Heart right ventricle (tissue), 16 donors: ENCODE measurements around the gene PLXNB3. TPM values are rescaled to one million over a fixed set of nuclear protein-coding genes. Genes with fewer than 3 reads are reported as not detected.

Source experiments
- ATAC-seq, 8 donors: fragments of 200-7000 bp; cut with Tn5 transposase; one replicate each; pipeline ENCODE4 v1.9.1; 2020; ENCODE audit warnings: mild to moderate bottlenecking in 8 of 8, moderate library complexity in 8 of 8, moderate number of reproducible peaks in 1 of 8
- DNase-seq, 2 donors: peaks; one replicate each; pipeline ENCODE4 v3.0.0-alpha.2; 2020
- H3K27ac ChIP-seq, 10 donors: fragments of 200-600 bp; sonication (generic) in 2 of 10; one replicate each; pipeline versions ENCODE4 v1.5.0 to v1.8.0; 2020 to 2022; ENCODE audit warnings: mild to moderate bottlenecking in 3 of 10
- H3K27me3 ChIP-seq, 7 donors: fragments of 200-600 bp; one replicate each; pipeline ENCODE4 v1.8.0; 2021 to 2022; ENCODE audit warnings: mild to moderate bottlenecking in 2 of 7
- H3K36me3 ChIP-seq, 9 donors: fragments of 200-600 bp; sonication (generic) in 1 of 9; one replicate each; pipeline versions ENCODE4 v1.5.0 to v1.8.0; 2020 to 2022; ENCODE audit warnings: mild to moderate bottlenecking in 2 of 9
- H3K4me1 ChIP-seq, 9 donors: fragments of 200-600 bp; sonication (generic) in 1 of 9; one replicate each; pipeline versions ENCODE4 v1.5.0 to v1.8.0; 2020 to 2022; ENCODE audit warnings: mild to moderate bottlenecking in 4 of 9
- H3K4me3 ChIP-seq, 10 donors: fragments of 200-600 bp; sonication (generic) in 2 of 10; one replicate each; pipeline versions ENCODE4 v1.5.0 to v1.8.0; 2020 to 2022; ENCODE audit warnings: mild to moderate bottlenecking in 7 of 10, moderate library complexity in 2 of 10
- H3K9me3 ChIP-seq, 11 donors: fragments of 200-600 bp in 10 of 11; sonication (generic) in 2 of 11; one replicate each; pipeline versions ENCODE4 v1.5.0 to v1.8.0; 2013 to 2022; ENCODE audit warnings: mild to moderate bottlenecking in 2 of 11, control low read depth in 1 of 11, moderate library complexity in 1 of 11
- CTCF ChIP-seq, 9 donors: fragments of 200-600 bp; sonication (generic) in 2 of 9; IDR thresholded peaks; one replicate each; pipeline versions ENCODE4 v1.5.0 to v1.8.0; 2021 to 2022; ENCODE audit warnings: antibody characterized with exemption in 9 of 9, mild to moderate bottlenecking in 5 of 9, moderate library complexity in 1 of 9
- WGBS, 2 donors: extraction: QIAGEN DNeasy Blood & Tissue Kit; methylation state at CpG; one replicate each; pipeline ENCODE4 v1.1.7; 2013; ENCODE audit warnings: inconsistent platforms in 1 of 2; 5-methylcytosine and 5-hydroxymethylcytosine counted together
- intact Hi-C, 10 donors: fragments of 100-400 bp; cut with DNase I; formaldehyde crosslinking; loops; one replicate each; pipeline versions ENCODE4 v1.11.1 to v1.14.2; 2022
- polyA plus RNA-seq, 2 donors: library from polyadenylated mRNA; stranded (reverse); fragments of 200-250 nt; gene quantifications; one replicate each; pipeline ENCODE4 v1.2.3, GENCODE V29; 2013
- total RNA-seq, 10 donors: library from RNA; stranded (reverse); fragmentation: NEBNext Ultra II Directional in 3 of 10; extraction: Animal tissue kit (Norgen Biotek cat#: 25700) in 3 of 10; gene quantifications; one replicate each; pipeline versions ENCODE4 v1.2.1 to v1.2.4, GENCODE V29; 2021 to 2023
- donor health status: Arrhythmogenic right ventricular cardiomyopathy.
- donor health status: ischemic (EF 13 %, LVEDD 7.1; RV severe dilation, severe dysfunction).
- donor health status: healthy with polysubstance abuse.
- donor health status: DM: no; HTN: yes; CAD: no.
- donor health status: DM: no; HTN: no; CAD: no.
- donor health status: ischemic (EF 25% LVEDD 6.9; RV normal size, moderate dysfunction).
- donor health status: ischemic (EF 25% LVEDD 5.7; RV mildly dilated, moderate dysfunction).
- donor health status: healthy.
- donor health status: DM: yes; HTN: yes; CAD: no.
- donor health status: Ischemic cardiomyopathy.
- donor health status: ischemic (EF 35%, LVEDD 5.7; RV mildly dilated, moderate dysfunction).
- donor health status: nonischemic (EF 11% LVEDD 7.7; RV severe dilation, severe dysfunction).
- donor health status: DM: yes; HTN: yes; CAD: no.
- donor health status: PGD.
- donor health status: ischemic (EF 29% LVEDD 5.4; RV normal size, mild dysfunction).
- donor health status: nonischemic (EF 23%, LVEDD 6.1; RV moderate dilation, normal function).

Gene PLXNB3
- total and polyA plus RNA-seq, 12 donors = 1.1 to 8.1 (median 4.3) TPM

DNA sequence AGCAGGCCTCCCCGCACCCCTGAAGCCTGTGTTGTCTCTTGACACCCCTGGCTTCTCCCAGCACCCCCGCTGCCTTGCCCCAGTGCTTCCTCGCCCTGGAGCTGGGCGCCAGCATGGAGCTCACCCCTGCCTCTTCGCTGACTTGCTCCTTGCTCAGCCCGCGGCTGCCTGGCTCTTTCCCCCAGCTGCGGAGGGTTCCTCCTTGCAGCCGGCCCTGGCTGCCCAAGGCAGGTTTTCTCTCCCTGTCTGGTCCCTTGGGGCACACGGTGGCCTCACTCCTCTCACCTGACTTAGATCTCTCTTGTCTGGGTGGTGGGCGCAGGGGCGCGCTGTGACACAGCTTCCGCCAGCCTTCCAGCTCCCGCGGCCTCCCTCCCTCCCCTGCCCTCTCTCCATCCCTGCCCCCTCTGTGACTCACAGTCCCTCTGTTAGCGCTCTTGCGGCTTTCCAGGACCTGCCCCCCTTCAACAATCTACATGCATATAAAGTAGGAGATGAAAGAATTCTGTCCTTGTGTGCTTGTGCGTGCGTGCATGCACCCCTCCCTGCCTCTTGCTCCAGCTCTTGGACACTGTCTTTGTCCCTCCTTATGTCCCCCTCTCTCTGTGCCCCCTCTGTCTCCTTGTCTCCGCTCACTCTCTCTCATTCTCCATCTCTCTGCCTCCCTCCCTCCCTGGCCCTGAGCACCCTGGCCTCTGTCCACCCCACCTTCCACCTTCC is 2.2 kb downstream of the PLXNB3 start:
- Histone ChIP-seq H3K4me1 (peaks cover 3 to 23% (median 15%) of the 10 kb centered on the region in 9 donors), H3K27ac (peak overlapping the region in 6 of 10 donors; percentile 14 to 48 (median 38)), H3K9me3 (no peaks in the 10 kb centered on the region), H3K36me3 (no peaks in the 10 kb centered on the region), H3K27me3 (peaks cover 0 to 11% (median 0%) of the 10 kb centered on the region in 7 donors), H3K4me3 (peak overlapping the region in 3 of 10 donors; percentile 10 to 26 (median 10))
- ATAC-seq (no peak), DNase-seq (peak in 1 of 2 donors; percentile 11)
- 52 to 64% methylated on average over 17 to 21 of the region's 21 CpGs for WGBS, 2 donors
- no peak for TF ChIP-seq CTCF (IDR thresholded peaks at IDR 0.05)
- intact Hi-C loops = loop anchor here in 2 of 10 donors (5.0 to 10.0 kb wide), 2 partner anchors 186 to 189 kb away; no protein-coding TSS in a partner anchor

- ATAC-seq (no peak), DNase-seq (peak in 1 of 2 donors; percentile 10)
- H3K4me1 ChIP-seq = peaks cover 3 to 23% (median 15%) of the 10 kb centered on the region in 9 donors
- no peaks in the 10 kb centered on the region for H3K9me3 ChIP-seq
- intact Hi-C loops = loop anchor here in 2 of 10 donors (5.0 to 10.0 kb wide), 2 partner anchors 185 to 188 kb away; no protein-coding TSS in a partner anchor
- H3K4me3 ChIP-seq = no peak overlapping the region
- WGBS, 2 donors = 90 to 94% methylated on average over 30 to 54 of the region's 56 CpGs
- H3K27ac ChIP-seq = no peak overlapping the region
- H3K36me3 ChIP-seq = no peaks in the 10 kb centered on the region
- TF ChIP-seq CTCF (IDR thresholded peaks at IDR 0.05) = no peak
- H3K27me3 ChIP-seq = peaks cover 0 to 11% (median 0%) of the 10 kb centered on the region in 7 donors
Observed at GRCh38 chrX:153766871-153767673, 3.0 kb downstream of the PLXNB3 start.

DNA sequence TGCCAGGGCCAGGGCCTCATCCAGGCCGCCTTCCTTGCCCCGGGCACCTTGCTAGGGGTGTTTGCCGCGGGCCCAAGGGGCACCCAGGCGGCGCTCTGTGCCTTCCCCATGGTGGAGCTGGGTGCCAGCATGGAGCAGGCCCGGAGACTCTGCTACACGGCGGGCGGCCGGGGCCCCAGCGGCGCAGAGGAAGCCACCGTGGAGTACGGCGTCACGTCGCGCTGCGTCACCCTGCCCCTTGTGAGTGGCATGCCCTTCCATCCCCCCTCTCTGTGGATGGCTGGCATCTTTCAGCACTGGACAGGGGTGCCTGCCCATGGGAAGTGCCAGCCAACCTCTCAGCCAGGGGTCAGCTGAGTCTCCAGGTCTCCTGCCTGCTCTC is 3.6 kb downstream of the PLXNB3 start:
- intact Hi-C loops = loop anchor here in 2 of 10 donors (5.0 to 10.0 kb wide), 2 partner anchors 185 to 187 kb away; no protein-coding TSS in a partner anchor
- H3K4me1 ChIP-seq = peaks cover 3 to 23% (median 15%) of the 10 kb centered on the region in 9 donors
- no peak overlapping the region for H3K27ac ChIP-seq
- no peaks in the 10 kb centered on the region for H3K9me3 ChIP-seq
- H3K4me3 ChIP-seq = no peak overlapping the region
- TF ChIP-seq CTCF (IDR thresholded peaks at IDR 0.05) = no peak
- 98 to 99% methylated on average over 9 to 20 of the region's 20 CpGs for WGBS, 2 donors
- no peak for ATAC-seq
- DNase-seq = peak in 1 of 2 donors; percentile 2
- peaks cover 0 to 11% (median 0%) of the 10 kb centered on the region in 7 donors for H3K27me3 ChIP-seq
- no peaks in the 10 kb centered on the region for H3K36me3 ChIP-seq
